Endothelial cell of umbilical vein (primary cell): ENCODE data around the gene NUP205. TPM values are rescaled to one million over a fixed set of nuclear protein-coding genes. Genes with fewer than 3 reads are reported as not detected.

ENCODE experiments used
- BruUV-seq: library from RNA; stranded (reverse); fragments of 400-500 nt; replicated peaks from 2 replicates; lab custom pipeline; 2021; lab: Mats Ljungman, UMichigan
- CTCF ChIA-PET: fragments of 300-600, 350-600 bp; sonication (Branson Sonifier 250); formaldehyde crosslinking; loops from one replicate; lab custom pipeline; 2021; ENCODE audit warnings: antibody characterized with exemption, inconsistent platforms; lab: Charles Lee
- POLR2A ChIA-PET: fragments of 300-600, 350-600 bp; sonication (Branson Sonifier 250); formaldehyde crosslinking; loops from one replicate; lab custom pipeline; 2021; ENCODE audit warnings: antibody characterized with exemption, inconsistent platforms; lab: Charles Lee
- DNase-seq: peaks from one replicate; pipeline ENCODE4 v3.0.0-alpha.2; 2011; ENCODE audit warnings: low read depth, low spot score
- FAIRE-seq: peaks from 2 replicates; lab custom pipeline; 2011; peaks lifted over from hg19 to GRCh38; lab: Jason Lieb, UNC
- H2AFZ ChIP-seq: 2 replicates; pipeline ENCODE4 v1.6.0; 2012; ENCODE audit warnings: low read depth, low read length, control low read depth, inconsistent platforms
- H3K27ac ChIP-seq: 2 replicates; pipeline ENCODE4 v1.5.1; 2011; ENCODE audit warnings: low read depth, mild to moderate bottlenecking, control low read depth, low read length, moderate library complexity; ENCODE audit not compliant: insufficient read depth
- H3K27me3 ChIP-seq, 2 experiments: 2 replicates each; pipeline versions ENCODE4 v1.6.0 to v1.6.1; 2011; ENCODE audit warnings: low read length in 2 of 2, mixed read lengths in 1 of 2; ENCODE audit not compliant: control insufficient read depth in 2 of 2, insufficient read depth in 2 of 2
- H3K36me3 ChIP-seq, 2 experiments: 2 replicates in 1 of 2; 3 replicates in 1 of 2; pipeline ENCODE4 v1.5.1; 2011; ENCODE audit warnings: low read length in 2 of 2, mild to moderate bottlenecking in 1 of 2, moderate library complexity in 1 of 2; ENCODE audit not compliant: control insufficient read depth in 2 of 2, insufficient read depth in 2 of 2; ENCODE audit errors: extremely low read depth in 1 of 2
- H3K4me1 ChIP-seq: 3 replicates; pipeline ENCODE4 v1.5.1; 2011; ENCODE audit warnings: mild to moderate bottlenecking, low read length; ENCODE audit not compliant: control insufficient read depth, insufficient read depth; ENCODE audit errors: extremely low read depth
- H3K4me2 ChIP-seq: 2 replicates; pipeline ENCODE4 v1.6.1; 2011; ENCODE audit warnings: low read length, control low read depth, mixed read lengths; ENCODE audit not compliant: insufficient read depth
- H3K4me3 ChIP-seq, 3 experiments: fragments of 200-600 bp in 1 of 3; sonication (generic), shearing (Covaris generic) in 1 of 3; replicated peaks in 1 of 3; 2 replicates each; pipeline ENCODE4 v1.5.1; 2011 to 2016; ENCODE audit warnings: control low read depth in 3 of 3, low read length in 3 of 3, mild to moderate bottlenecking in 2 of 3, inconsistent platforms in 1 of 3, low read depth in 1 of 3, moderate library complexity in 1 of 3; ENCODE audit not compliant: insufficient read depth in 1 of 3
- H3K79me2 ChIP-seq: 2 replicates; pipeline ENCODE4 v1.6.0; 2012; ENCODE audit warnings: low read length, inconsistent platforms; ENCODE audit not compliant: control insufficient read depth, insufficient read depth
- H3K9ac ChIP-seq: replicated peaks from 2 replicates; pipeline ENCODE3; 2011; ENCODE audit warnings: low read length, control low read depth; ENCODE audit not compliant: insufficient read depth; ENCODE audit errors: extremely low read depth
- H3K9me1 ChIP-seq: replicated peaks from 3 replicates; pipeline ENCODE4 v1.6.0; 2011; ENCODE audit warnings: mild to moderate bottlenecking, low read length; ENCODE audit not compliant: control insufficient read depth, insufficient read depth; ENCODE audit errors: extremely low read depth
- H3K9me3 ChIP-seq: replicated peaks from 2 replicates; pipeline ENCODE4 v1.5.1; 2012; ENCODE audit warnings: low read length, inconsistent platforms; ENCODE audit not compliant: control insufficient read depth, insufficient read depth
- H4K20me1 ChIP-seq: replicated peaks from 2 replicates; pipeline ENCODE3; 2011; ENCODE audit warnings: mild to moderate bottlenecking, low read length; ENCODE audit not compliant: control insufficient read depth, insufficient read depth; ENCODE audit errors: extremely low read depth
- CTCF ChIP-seq, 2 donors: IDR thresholded peaks; 1 replicate in 1 of 2; 2 replicates in 1 of 2; pipeline ENCODE4 v1.5.1; 2011; ENCODE audit warnings: low read length in 2 of 2, mild to moderate bottlenecking in 2 of 2, moderate library complexity in 2 of 2, control low read depth in 1 of 2, inconsistent platforms in 1 of 2, low read depth in 1 of 2; ENCODE audit not compliant: insufficient read depth in 1 of 2; ENCODE audit errors: extremely low read depth in 1 of 2
- EZH2 ChIP-seq: IDR thresholded peaks from 2 replicates; pipeline ENCODE4 v1.6.1; 2012; ENCODE audit warnings: borderline replicate concordance, low read depth, mild to moderate bottlenecking, moderate library complexity, low read length, inconsistent platforms; ENCODE audit not compliant: severe bottlenecking
- FOS ChIP-seq: IDR thresholded peaks from 2 replicates; pipeline ENCODE4 v1.6.1; 2011; ENCODE audit warnings: mild to moderate bottlenecking, low read length, moderate library complexity, borderline replicate concordance; ENCODE audit not compliant: insufficient read depth
- GATA2 ChIP-seq: IDR thresholded peaks from 2 replicates; pipeline ENCODE4 v1.7.0; 2011; ENCODE audit warnings: low read depth, mild to moderate bottlenecking, moderate library complexity, mixed read lengths, low read length; ENCODE audit not compliant: insufficient read length, insufficient read depth
- JUN ChIP-seq: IDR thresholded peaks from 2 replicates; pipeline ENCODE4 v1.6.1; 2011; ENCODE audit warnings: borderline replicate concordance, low read depth; ENCODE audit not compliant: insufficient read length, insufficient read depth
- MAX ChIP-seq: IDR thresholded peaks from 2 replicates; pipeline ENCODE4 v1.6.1; 2011; ENCODE audit not compliant: insufficient read depth, insufficient read length
- MYC ChIP-seq: IDR thresholded peaks from one replicate; pipeline ENCODE4 v1.6.1; 2011; ENCODE audit warnings: mild to moderate bottlenecking, low read depth, low read length
- POLR2A ChIP-seq: IDR thresholded peaks from 2 replicates; pipeline ENCODE4 v1.6.1; 2012; ENCODE audit warnings: low read depth, mild to moderate bottlenecking, control low read depth, low read length
- POLR2AphosphoS5 ChIP-seq: IDR thresholded peaks from 2 replicates; pipeline ENCODE4 v1.6.1; 2012; ENCODE audit warnings: low read depth, mild to moderate bottlenecking, control low read depth, low read length, moderate library complexity; ENCODE audit not compliant: insufficient read depth
- dilution Hi-C: fragments of 300-500 bp; cut with MboI; formaldehyde crosslinking; loops from one replicate; pipeline ENCODE4 v1.15.0; 2019; ENCODE audit warnings: low sequenced_read_pairs; ENCODE audit not compliant: extremely low pct_ligation_motif_present
- intact Hi-C: fragments of 100-400 bp; cut with micrococcal nuclease; formaldehyde crosslinking; loops from one replicate; pipeline ENCODE4 v1.10.0; 2022
- polyA plus RNA-seq, 4 experiments: library from polyadenylated mRNA; depleted of rRNA in 3 of 4; stranded (reverse) in 3 of 4; unstranded in 1 of 4; fragments of >200 nt; gene quantifications; 2 replicates each; pipeline versions ENCODE4 v1.2.1 to v1.2.3, GENCODE V29; 2011 to 2012; ENCODE audit warnings: missing spikeins in 1 of 4
- total RNA-seq: library from RNA; stranded (reverse); gene quantifications from 2 replicates; pipeline ENCODE4 v1.2.3, GENCODE V29; 2021

The NUP205 gene
- total and polyA plus RNA-seq, 2 donors (not counting 3 experiments of a cell fraction or from before 2014, with no cell fraction given), result 48.8 to 81.3 TPM

GRCh38 chr7:135560631-135561030, 2.9 kb downstream of the NUP205 start:
- no peak for FAIRE-seq
- no TSS peak for BruUV-seq
- POLR2A ChIA-PET, result no interaction called here

More at GRCh38 chr7:135560631-135561030, 2.9 kb downstream of the NUP205 start:
- H3K36me3 ChIP-seq, result no peaks in the 10 kb centered on the region
- CTCF ChIA-PET, result no interaction called here
- TF ChIP-seq EZH2 (no peak), POLR2A (no peak), MYC (no peak), FOS (no peak), POLR2AphosphoS5 (no peak), CTCF (IDR thresholded peaks at IDR 0.05; ENCODE audit: extremely low read depth in 1 of 2, insufficient read depth in 1 of 2, low read depth in 1 of 2, low read length in 2 of 2) (no peak), GATA2 (no peak), JUN (no peak), MAX (no peak)
- H3K9me3 ChIP-seq, result no peaks in the 10 kb centered on the region
- intact Hi-C loops, result no loop called here
- H3K4me3 ChIP-seq, result no peak overlapping the region
- H3K79me2 ChIP-seq, result peaks cover 72% of the 10 kb centered on the region
- no peak overlapping the region for H3K4me2 ChIP-seq
- no peaks in the 10 kb centered on the region for H4K20me1 ChIP-seq
- no peak for DNase-seq
- no peaks in the 10 kb centered on the region for H3K27me3 ChIP-seq
- no peak overlapping the region for H2AFZ ChIP-seq
- dilution Hi-C loops, result no loop called here
- H3K9ac ChIP-seq, result no peak overlapping the region
- H3K9me1 ChIP-seq, result no peaks in the 10 kb centered on the region
- H3K4me1 ChIP-seq, result peaks cover 10% of the 10 kb centered on the region
- H3K27ac ChIP-seq, result no peak overlapping the region
